GM12892 (cell line): Measurements from ENCODE around the gene RASSF8.

Experiments used
- POLR2A ChIP-seq: IDR thresholded peaks from 2 replicates; pipeline ENCODE4 v1.6.1; 2011; ENCODE audit warnings: low read depth, low read length, control low read depth
- POLR2AphosphoS5 ChIP-seq: IDR thresholded peaks from 2 replicates; pipeline ENCODE4 v1.6.1; 2011; ENCODE audit warnings: low read depth, low read length, control low read depth
- TAF1 ChIP-seq: IDR thresholded peaks from 2 replicates; pipeline ENCODE4 v1.6.1; 2011; ENCODE audit warnings: low read depth, mild to moderate bottlenecking, control low read depth, low read length, borderline replicate concordance

GRCh38 chr12:26042645-26043044 is 84.2 kb downstream of the RASSF8 start:
- no peak for TF ChIP-seq POLR2A
- TF ChIP-seq POLR2AphosphoS5, result no peak
- no peak for TF ChIP-seq TAF1
